Omental fat pad (tissue), 4 donors: Measurements from ENCODE around the gene CD226. TPM values are rescaled to one million over a fixed set of nuclear protein-coding genes. Genes with fewer than 3 reads are reported as not detected.
"Not testable (repeated sequence)": the region's sequence is repeated elsewhere in the genome, so short reads cannot be mapped to it uniquely, and the experiment has no call there.

Experiments used
- ATAC-seq: fragments of 150-250 bp; one replicate; pipeline ENCODE4 v1.9.1; 2016; ENCODE audit warnings: mild to moderate bottlenecking, moderate library complexity; ENCODE audit not compliant: low FRiP score
- DNase-seq: peaks from one replicate; pipeline ENCODE4 v3.0.0-alpha.2; 2019; ENCODE audit warnings: low spot score
- total RNA-seq, 4 donors: library from RNA; depleted of rRNA; stranded (reverse); fragments of >200 nt; gene quantifications; one replicate each; pipeline ENCODE4 v1.1.0, GENCODE V29; 2016
- TF ChIP-seq, protein P1 (sequence below), 3 donors: fragments of 450-650 bp; IDR thresholded peaks; one replicate each; pipeline ENCODE4 v1.5.1; 2016 to 2017; ENCODE audit warnings: antibody characterized with exemption in 3 of 3, mild to moderate bottlenecking in 3 of 3, moderate library complexity in 2 of 3

The CD226 gene
- total RNA-seq, 4 donors from 2014 or later: 1.9 to 4.3 (median 3.0) TPM

DNA sequence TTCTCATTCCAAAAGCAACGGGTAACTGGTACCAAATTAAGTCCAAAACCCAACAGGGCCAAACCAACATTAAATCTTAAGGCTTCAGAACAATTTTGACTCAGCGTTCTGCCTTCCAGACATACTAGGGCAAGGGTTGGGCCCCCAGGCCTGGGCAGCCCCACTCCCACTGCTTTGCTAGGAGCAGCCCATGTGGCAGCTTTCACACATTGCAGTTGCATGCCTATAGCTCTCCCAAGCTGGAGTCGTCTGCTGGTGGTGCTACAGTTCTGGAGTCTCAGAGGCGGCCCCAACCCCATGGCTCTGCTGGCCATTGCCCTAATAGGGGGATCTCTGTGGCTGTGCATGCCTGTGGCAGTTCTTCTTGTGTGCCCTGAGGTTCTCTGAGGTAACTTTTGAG, 37.6 kb upstream of the CD226 start:
- TF ChIP-seq, protein P1, sequence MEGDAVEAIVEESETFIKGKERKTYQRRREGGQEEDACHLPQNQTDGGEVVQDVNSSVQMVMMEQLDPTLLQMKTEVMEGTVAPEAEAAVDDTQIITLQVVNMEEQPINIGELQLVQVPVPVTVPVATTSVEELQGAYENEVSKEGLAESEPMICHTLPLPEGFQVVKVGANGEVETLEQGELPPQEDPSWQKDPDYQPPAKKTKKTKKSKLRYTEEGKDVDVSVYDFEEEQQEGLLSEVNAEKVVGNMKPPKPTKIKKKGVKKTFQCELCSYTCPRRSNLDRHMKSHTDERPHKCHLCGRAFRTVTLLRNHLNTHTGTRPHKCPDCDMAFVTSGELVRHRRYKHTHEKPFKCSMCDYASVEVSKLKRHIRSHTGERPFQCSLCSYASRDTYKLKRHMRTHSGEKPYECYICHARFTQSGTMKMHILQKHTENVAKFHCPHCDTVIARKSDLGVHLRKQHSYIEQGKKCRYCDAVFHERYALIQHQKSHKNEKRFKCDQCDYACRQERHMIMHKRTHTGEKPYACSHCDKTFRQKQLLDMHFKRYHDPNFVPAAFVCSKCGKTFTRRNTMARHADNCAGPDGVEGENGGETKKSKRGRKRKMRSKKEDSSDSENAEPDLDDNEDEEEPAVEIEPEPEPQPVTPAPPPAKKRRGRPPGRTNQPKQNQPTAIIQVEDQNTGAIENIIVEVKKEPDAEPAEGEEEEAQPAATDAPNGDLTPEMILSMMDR (IDR thresholded peaks at IDR 0.05): no peak
- DNase-seq (no peak), ATAC-seq (no peak)

DNA sequence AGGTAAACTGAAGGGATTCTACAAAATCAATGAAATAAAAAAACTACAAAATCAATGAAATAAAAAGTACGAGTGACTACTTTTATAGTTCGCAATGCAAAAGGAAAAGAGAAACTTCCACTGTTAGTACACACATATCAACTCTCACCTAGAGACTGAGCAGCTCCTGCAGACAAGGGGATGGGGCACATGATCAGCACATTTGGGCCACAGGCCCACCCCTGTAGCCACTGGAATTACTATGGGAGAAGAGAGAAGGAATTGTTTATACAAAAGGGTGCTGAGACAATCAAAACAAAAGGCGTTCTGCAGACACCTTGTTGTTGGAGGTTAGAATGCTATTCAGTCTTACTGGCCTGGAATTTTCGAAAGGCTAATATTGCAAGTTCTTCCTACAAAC, 34.7 kb upstream of the CD226 start:
- ATAC-seq: no peak
- TF ChIP-seq, protein P1 (IDR thresholded peaks at IDR 0.05): no peak
- DNase-seq: no peak

DNA sequence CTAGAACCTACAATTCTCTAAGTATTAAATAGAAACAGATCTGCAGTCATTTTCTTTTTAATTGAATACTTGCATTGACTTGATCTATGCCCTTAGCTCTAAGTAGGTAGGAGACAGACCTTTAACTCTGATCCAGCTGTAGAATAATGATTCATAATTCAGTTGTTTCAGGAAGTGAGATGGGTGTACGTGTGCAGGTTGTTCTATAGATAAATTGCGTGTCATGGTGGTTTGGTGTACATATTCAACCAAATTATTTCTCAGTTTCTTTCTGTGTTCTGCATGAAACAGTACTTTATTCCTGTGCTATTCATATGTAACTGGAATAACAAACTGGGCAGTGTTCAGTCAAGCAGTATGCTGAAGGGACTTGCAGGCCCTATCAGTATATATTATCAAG, 34.3 kb upstream of the CD226 start:
- no peak for DNase-seq
- TF ChIP-seq, protein P1 (IDR thresholded peaks at IDR 0.05): no peak
- ATAC-seq: no peak

DNA sequence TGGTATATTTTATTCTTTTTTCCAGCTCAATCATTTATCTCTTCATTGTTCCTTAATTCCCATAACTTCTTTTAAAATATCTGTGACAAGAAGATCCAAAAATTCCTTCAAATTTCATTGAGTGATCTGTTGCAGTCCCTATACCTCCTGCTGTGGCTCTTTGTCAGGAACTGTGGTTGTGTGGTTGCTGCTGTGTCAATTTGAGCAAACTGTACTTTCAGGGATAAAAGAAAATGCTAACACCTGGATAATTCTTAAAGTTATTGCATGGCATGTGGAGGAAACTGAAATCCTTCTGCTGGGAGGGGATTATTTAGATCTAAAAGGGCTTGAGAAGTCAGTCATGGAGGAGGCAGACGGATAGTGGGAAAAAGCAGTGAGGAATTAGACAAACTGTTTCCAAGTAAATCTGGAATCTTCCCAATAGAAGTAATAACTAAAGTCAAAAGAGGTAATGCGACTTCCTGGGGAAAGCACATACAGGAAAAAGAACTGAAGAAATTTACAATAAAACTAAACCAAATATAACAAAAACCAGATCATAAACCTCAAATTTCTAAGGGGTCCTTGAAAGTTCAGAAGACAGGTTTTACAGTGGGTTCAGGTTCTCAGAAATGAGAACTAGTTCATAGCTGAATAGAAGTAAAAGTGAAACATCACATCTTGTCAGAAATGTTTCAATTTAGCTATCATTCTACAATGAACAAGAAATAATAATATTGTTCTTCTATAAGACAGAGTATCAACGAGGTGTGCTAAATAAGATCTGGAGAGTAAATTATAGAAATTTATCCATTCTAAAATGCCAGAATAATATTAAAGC, 33.5 kb upstream of the CD226 start:
- ATAC-seq (no peak), DNase-seq (no peak)
- TF ChIP-seq, protein P1 (IDR thresholded peaks at IDR 0.05): no peak

DNA sequence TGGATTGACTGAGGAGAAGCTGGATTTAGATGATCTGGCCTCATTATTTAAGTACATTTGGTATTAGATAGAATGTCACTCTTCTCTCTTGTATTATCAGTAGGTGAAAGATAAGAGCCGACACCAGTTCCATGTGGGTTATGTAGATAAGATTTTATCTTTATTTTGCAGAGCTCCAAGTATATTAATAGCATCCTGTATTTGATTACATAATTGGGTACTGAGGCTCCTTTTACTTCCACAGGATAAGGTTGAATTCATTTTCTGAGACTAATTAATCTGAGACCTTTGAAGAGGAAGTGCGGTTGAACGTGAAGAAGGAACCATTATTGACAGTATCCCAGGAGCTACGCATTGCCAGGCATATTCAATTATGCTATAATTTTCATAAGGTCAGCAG, 32.8 kb upstream of the CD226 start:
- DNase-seq (no peak), ATAC-seq (no peak)
- TF ChIP-seq, protein P1 (IDR thresholded peaks at IDR 0.05): no peak

DNA sequence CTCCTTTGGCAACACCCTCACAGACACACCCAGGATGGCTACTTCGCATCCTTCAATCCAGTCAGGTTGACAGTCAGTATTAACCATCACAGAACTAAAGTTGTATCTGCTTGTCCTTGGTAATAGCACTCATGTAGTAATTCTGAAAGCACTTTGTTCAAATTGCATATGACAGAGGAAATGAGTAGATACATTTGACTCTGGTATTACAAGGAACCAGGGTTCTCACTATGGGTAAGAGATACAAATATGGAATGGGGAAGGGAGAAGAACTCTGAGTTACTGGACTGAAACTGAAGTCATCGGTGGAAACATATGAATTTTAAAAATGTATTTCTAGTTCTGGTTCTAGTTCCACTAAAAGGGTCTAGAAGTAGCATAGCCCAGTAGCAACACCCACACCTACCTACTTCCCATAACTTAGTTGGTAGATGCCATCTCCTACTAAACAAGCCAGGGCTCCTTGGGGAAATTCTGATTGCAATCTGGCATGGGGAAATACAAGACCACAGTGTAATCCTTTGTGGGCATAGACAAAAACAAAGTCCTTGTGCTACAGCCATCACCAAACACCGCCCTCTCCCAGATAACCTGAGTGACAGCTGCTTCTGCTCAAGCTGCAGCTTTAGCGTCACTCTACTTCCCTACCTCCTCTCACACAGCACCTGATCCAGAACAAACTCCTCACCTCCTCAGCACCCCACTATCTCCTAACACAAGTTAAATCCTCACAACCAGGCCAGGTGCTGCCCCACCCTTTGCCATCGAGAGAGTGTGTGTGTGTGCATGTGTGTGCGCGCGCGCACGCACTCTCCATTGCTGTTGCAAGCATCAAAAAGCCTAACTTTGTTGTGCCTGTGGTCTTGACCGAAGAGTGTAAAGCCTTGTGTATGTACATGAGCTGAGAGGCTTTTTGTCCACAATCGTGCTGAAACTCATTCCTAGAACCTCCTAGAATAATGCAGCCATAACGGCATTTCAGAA, 31.4 kb upstream of the CD226 start:
- DNase-seq: no peak
- TF ChIP-seq, protein P1 (IDR thresholded peaks at IDR 0.05): no peak
- ATAC-seq: no peak

DNA sequence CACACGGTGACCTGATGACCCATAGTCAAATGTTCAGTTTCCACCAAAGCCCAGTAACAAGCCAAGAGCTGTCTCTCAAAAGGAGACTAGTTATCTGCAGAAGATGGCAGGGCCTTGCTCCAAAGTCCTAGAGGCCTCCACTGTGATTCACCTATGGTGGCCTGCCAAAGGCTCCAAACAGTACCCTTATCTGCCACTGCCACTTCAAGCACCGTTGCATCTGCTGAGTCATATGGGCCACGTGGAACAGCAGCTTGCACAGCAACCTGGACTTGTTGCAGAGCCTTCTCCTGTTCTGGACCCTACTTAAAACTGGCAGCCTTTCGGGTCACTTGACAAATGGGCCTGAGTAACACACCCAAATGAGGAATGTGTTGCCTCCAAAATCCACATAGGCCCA, 27.6 kb upstream of the CD226 start:
- ATAC-seq, DNase-seq: not testable (repeated sequence)
